Parathyroid adenoma (tissue), 2 donors: ENCODE results near the gene TRABD.

Experiments used
- H2AFZ ChIP-seq: fragments of 300-600 bp; sonication (generic); one replicate; pipeline ENCODE4 v1.7.0; 2017; ENCODE audit warnings: antibody characterized with exemption, mild to moderate bottlenecking
- H3K27ac ChIP-seq: fragments of 300-600 bp; sonication (generic); one replicate; pipeline ENCODE4 v1.7.0; 2017
- H3K27me3 ChIP-seq: fragments of 300-600 bp; sonication (generic); one replicate; pipeline ENCODE4 v1.7.0; 2017; ENCODE audit warnings: low read length; ENCODE audit not compliant: control insufficient read depth, insufficient read depth
- H3K36me3 ChIP-seq: fragments of 300-600 bp; sonication (generic); one replicate; pipeline ENCODE4 v1.7.0; 2017; ENCODE audit warnings: low read length; ENCODE audit not compliant: control insufficient read depth, insufficient read depth
- H3K4me1 ChIP-seq: fragments of 300-600 bp; sonication (generic); one replicate; pipeline ENCODE4 v1.7.0; 2017; ENCODE audit warnings: control low read depth
- H3K4me2 ChIP-seq: fragments of 300-600 bp; sonication (generic); one replicate; pipeline ENCODE4 v1.7.0; 2017; ENCODE audit warnings: low read length
- H3K4me3 ChIP-seq: fragments of 300-600 bp; sonication (generic); one replicate; pipeline ENCODE4 v1.7.0; 2017; ENCODE audit warnings: low read depth, low read length
- H3K79me2 ChIP-seq: fragments of 300-600 bp; sonication (generic); one replicate; pipeline ENCODE4 v1.7.0; 2017; ENCODE audit warnings: control low read depth
- H3K9ac ChIP-seq: fragments of 300-600 bp; sonication (generic); one replicate; pipeline ENCODE4 v1.7.0; 2017; ENCODE audit warnings: mild to moderate bottlenecking
- H3K9me3 ChIP-seq: fragments of 300-600 bp; sonication (generic); one replicate; pipeline ENCODE4 v1.7.0; 2017; ENCODE audit warnings: low read length; ENCODE audit not compliant: control insufficient read depth
- TF ChIP-seq, protein P1 (sequence below): fragments of 300-600 bp; sonication (generic); IDR thresholded peaks from one replicate; pipeline ENCODE4 v1.7.0; 2017; ENCODE audit warnings: antibody characterized with exemption, mild to moderate bottlenecking
- donor health status: primary hyperparathyroidism.

Gene TRABD

DNA sequence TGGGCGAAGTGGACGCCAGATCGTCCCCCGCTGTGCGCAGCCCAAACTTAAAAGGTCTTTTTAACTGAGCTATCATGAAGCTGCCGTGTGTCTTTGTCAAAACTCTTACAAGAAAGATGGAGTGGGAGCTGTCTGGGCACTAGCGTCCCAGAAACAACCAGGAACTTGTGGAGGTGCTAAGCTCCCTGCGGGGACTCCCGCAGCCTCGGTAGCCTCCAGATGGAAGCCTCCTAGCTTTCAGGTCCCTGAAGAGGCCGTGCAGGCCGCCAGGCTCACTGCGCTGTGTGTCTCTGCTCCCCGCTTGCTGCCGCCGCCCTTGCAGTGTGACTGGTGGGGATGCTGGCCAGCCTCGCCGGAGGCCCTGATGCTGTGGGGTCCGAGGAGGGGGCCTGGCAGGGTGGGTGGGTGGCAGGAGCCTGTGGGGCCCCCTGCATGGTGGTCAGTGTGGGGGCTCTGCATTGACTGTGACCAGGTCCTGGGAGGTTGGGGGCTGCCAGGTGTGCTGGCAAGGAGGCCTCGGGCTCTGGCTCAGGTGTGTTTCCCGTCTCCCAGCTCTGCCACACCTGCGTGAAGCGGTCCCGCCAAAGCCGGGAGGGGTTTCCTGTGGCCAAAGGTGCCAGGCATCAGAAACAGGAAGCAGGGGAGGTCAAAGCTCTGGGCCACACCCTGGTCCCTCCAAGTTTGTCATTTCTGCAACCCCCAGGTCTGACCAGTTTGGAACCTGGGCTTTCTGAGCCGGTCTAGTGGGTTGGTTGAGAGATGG lies 1.2 kb downstream of the TRABD start:
- Histone ChIP-seq H3K36me3 (no peaks in the 10 kb centered on the region), H3K4me3 (peak overlapping the region; percentile 59), H3K4me2 (peak overlapping the region; percentile 72), H2AFZ (no peak overlapping the region), H3K4me1 (peaks cover 3% of the 10 kb centered on the region), H3K27ac (no peak overlapping the region), H3K27me3 (no peaks in the 10 kb centered on the region), H3K79me2 (no peaks in the 10 kb centered on the region), H3K9me3 (no peaks in the 10 kb centered on the region), H3K9ac (no peak overlapping the region)
- TF ChIP-seq, protein P1, sequence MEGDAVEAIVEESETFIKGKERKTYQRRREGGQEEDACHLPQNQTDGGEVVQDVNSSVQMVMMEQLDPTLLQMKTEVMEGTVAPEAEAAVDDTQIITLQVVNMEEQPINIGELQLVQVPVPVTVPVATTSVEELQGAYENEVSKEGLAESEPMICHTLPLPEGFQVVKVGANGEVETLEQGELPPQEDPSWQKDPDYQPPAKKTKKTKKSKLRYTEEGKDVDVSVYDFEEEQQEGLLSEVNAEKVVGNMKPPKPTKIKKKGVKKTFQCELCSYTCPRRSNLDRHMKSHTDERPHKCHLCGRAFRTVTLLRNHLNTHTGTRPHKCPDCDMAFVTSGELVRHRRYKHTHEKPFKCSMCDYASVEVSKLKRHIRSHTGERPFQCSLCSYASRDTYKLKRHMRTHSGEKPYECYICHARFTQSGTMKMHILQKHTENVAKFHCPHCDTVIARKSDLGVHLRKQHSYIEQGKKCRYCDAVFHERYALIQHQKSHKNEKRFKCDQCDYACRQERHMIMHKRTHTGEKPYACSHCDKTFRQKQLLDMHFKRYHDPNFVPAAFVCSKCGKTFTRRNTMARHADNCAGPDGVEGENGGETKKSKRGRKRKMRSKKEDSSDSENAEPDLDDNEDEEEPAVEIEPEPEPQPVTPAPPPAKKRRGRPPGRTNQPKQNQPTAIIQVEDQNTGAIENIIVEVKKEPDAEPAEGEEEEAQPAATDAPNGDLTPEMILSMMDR, result no peak

DNA sequence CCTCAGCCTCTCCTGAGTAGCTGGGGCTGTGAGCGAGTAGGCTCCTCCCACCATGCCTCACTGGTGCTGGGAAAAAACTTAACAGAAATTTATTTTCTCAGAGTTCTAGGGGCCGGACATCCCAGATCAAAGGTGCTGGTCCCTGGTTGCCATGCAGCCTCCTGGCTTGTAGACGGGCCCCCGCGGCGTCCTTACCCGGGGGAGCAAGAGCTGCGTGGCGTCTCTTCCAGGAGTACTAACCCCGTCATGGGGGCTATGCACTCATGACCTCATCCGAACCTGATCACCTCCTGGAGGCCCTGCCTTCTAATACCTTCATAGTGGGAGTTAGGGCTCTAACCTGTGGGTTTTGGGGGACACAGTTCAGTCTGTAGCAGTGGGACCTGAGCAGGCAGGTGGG lies 2.6 kb downstream of the TRABD start:
- Histone ChIP-seq H3K4me2 (no peak overlapping the region), H3K4me1 (peaks cover 3% of the 10 kb centered on the region), H3K79me2 (no peaks in the 10 kb centered on the region), H3K9me3 (no peaks in the 10 kb centered on the region), H3K36me3 (no peaks in the 10 kb centered on the region), H3K27me3 (no peaks in the 10 kb centered on the region), H2AFZ (no peak overlapping the region), H3K4me3 (no peak overlapping the region), H3K27ac (no peak overlapping the region), H3K9ac (no peak overlapping the region)
- TF ChIP-seq, protein P1, result no peak

DNA sequence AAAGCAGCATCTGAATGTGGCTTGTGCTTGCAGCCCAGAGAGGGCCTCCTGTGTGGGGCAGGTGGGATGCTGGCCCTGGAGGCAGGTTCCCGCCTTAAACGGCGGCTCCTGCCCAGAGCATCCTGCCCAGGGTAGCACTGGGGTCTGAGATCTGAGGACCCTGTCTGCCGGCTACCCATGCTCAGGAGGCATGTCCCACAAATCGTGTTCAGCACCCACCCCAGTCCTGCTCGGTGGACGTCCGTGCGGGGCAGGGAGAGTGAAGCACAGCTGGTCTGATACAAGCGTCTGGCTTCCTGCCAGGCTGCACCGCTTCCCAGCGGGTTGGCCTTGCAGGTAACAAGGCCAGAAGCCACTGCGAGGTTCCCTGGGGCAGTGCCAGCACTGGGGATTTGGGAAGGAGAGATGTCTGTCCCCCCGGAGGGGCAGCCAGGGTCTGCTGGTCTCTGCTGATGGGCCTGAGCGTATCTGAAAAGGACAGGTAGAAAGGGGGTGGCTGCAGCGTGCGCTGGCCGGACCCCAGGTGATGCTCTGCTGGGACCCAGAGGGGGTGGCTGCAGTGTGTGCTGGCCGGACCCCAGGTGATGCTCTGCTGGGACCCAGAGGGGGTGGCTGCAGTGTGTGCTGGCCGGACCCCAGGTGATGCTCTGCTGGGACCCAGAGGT lies 3.6 kb downstream of the TRABD start:
- TF ChIP-seq, protein P1, result no peak
- Histone ChIP-seq H2AFZ (no peak overlapping the region), H3K4me3 (peak overlapping the region; percentile 55), H3K9ac (no peak overlapping the region), H3K27ac (no peak overlapping the region), H3K79me2 (no peaks in the 10 kb centered on the region), H3K9me3 (no peaks in the 10 kb centered on the region), H3K27me3 (no peaks in the 10 kb centered on the region), H3K4me2 (no peak overlapping the region), H3K36me3 (no peaks in the 10 kb centered on the region), H3K4me1 (peaks cover 3% of the 10 kb centered on the region)

DNA sequence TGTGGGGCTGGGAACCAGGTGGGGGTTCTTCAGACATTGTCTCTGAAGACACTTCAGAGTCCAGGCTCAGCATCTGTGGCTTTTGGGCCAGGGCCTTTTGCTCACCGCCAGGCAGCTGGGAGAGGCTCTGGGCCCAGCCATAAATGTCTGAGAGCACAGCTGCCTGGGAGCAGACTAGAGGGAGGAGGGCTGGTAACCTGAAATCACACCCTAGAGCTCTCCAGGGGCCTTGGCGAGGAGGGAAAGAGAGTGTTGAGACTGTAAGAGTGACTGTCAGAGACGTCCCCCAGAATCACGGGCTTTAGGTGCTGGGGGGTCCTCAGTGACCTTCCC lies 4.1 kb downstream of the TRABD start:
- Histone ChIP-seq H3K4me1 (peaks cover 3% of the 10 kb centered on the region), H3K4me2 (peak overlapping the region; percentile 91), H3K79me2 (no peaks in the 10 kb centered on the region), H3K4me3 (peak overlapping the region; percentile 55), H3K9me3 (no peaks in the 10 kb centered on the region), H3K27me3 (no peaks in the 10 kb centered on the region), H2AFZ (no peak overlapping the region), H3K9ac (no peak overlapping the region), H3K27ac (peak overlapping the region; percentile 60), H3K36me3 (no peaks in the 10 kb centered on the region)
- TF ChIP-seq, protein P1, result no peak
